GM20431 (cell line): ENCODE measurements around the gene ADAMTS14.

Experiments used
- in situ Hi-C: fragments of 300-500 bp; cut with MseI, MboI; formaldehyde crosslinking; loops from one replicate; pipeline ENCODE4 v1.15.0; 2020; ENCODE audit warnings: low sequenced_read_pairs; ENCODE audit not compliant: unreplicated experiment

Gene ADAMTS14

DNA sequence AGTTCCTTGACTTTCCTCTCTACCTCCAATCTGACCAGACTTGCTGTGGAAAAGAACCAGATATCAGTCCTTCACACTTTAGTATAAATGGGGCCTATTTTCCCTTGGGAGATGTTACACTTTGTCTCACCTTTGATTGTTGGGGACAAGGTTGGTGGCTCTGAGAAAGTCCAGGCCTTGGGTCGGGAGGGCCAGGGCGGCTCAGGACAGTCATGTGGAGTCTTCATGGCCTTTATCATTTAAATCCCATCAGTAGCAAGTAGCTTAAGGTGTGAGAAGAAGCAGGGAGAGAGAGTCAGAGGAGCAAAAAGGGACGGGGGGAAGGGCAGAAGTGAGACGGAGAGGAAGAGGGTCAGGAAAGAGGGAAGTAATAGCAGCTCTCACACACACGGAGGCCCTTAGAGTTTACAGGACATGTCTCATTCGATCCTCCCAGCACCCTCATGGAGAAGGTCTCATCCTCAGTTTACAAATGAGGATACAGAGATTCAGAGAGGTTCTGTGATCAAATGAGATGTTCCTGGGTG, 72.4 kb downstream of the ADAMTS14 start:
- in situ Hi-C loops: no loop called here

DNA sequence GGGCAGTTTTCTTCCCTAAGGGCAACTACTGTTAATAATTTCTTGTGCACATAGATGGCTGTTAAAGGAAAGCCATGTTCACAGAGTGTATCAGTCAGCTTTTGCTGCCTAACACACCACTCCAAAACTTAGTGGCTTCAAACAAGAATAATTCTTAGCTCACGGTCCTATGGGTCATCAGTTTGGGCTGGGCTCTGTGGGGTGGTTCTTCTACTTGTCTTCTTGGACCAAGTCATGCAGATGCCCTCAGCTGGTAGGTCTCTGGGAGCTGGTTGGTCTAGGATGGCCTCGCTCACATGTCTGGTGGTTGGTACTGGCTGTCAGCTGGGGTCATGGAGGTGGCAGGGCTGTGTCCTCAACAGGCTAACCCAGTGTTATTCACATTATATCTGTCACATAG, 73.2 kb downstream of the ADAMTS14 start:
- in situ Hi-C loops: no loop called here

DNA sequence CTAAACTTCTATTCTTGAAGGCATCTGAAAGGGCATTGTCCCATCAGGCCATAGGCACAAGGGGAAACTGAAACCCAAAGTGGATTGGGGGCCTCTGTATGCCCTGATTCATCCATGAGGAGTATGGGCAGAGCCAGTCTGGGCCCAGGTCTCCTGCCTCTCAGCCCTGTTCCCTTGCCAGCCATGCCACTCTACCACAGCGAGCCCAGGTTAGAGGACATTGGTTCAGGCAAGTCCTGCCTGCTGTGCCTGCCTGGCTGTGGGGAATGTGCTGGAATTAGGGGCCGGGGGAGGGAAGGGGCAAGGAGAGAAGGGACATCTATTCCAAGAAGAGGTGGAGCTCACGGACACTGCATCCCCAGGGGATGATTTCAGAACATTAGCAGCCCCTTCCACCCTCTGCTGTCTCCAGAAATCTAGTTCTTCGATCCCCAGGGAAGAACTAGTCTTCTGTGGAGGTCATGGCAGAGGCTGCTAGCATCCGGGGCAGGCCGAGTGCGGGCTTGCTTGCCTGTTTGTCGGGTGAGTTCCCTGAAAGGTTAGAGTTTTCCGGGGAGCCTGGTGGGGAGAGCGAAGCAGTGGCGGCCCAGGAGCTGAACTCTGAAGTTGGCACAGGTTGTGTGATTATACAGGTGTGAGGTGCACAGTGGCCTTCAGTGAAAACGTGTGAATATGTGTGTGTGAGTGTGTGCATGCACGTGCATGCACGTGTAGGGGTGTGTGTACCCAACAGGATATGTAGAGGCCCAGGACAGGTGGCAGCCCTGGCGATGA, 75.1 kb downstream of the ADAMTS14 start:
- in situ Hi-C loops: no loop called here

DNA sequence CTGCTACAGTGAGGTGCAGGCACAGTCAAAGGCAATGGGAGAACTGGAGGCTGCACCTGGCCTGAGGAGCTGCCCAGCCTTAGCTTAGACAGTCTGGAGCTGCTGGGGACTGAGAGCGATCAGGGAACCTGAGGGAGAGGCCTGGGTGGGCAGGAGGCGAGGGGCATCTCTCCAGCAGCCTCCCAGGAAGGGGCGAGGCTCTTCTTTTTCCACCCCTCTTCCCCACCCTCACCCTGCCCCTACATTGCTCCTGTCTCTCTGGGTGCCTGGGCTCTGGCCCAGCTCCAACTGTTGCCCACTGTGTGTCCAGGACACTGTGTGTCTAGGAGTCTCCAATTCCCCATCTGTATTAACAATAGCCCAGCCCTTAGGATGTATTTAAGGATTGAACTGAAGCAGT, 76.0 kb downstream of the ADAMTS14 start:
- in situ Hi-C loops: no loop called here

DNA sequence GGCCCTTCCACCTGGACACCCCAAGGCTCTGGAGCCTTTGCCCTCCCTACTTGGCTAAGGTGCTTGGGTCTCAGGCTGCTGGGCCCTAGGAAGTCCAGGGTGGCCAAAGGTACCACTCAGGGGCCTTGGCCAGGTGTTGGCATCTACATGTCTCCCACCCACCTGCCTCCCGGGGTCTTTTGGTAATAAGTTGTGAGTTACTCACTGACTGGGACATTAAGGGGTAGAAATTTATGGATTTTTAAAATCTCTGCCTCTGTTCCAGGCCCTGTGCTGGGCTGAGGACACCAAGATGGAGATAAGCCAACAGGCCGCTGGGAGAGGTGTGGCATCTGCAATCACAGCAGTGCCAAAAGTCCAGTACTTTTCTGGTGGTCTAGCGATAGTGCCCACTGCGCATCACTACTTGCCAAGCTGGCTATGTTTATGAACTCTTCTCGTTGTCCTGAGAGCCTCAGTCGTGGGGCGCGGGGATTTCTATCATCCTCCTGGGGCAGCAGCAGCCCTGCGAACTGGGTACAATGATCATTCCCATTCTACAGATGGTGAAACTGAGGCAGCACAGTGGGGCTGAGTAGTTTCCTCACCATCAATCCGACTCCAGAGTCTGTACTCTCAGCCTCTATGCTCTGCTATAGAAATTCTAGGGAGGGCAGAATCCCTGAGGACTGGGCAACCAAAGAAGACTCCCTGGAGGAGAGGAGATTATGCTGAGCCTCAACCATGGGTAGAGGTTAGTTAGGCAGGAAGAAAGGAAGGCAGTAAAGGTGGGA, 76.7 kb downstream of the ADAMTS14 start:
- in situ Hi-C loops: no loop called here

DNA sequence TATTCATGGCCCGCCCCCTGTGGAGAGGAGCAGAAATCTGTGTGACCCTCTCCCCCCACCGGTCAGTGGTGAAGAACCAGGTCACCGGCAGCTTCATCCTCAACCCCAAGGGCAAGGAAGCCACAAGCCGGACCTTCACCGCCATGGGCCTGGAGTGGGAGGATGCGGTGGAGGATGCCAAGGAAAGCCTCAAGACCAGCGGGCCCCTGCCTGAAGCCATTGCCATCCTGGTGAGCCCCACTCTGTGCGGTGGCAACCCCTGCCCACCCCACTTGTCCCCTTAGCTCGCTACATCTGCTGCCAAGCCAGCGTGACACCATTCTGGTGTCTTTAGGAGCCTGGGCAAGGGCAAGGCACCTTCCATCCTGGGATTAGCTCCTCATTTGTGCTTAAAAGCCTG, 77.5 kb downstream of the ADAMTS14 start:
- in situ Hi-C loops: loop anchor here (10.0 kb wide), 1 partner anchor 285 kb away; no protein-coding TSS in a partner anchor

DNA sequence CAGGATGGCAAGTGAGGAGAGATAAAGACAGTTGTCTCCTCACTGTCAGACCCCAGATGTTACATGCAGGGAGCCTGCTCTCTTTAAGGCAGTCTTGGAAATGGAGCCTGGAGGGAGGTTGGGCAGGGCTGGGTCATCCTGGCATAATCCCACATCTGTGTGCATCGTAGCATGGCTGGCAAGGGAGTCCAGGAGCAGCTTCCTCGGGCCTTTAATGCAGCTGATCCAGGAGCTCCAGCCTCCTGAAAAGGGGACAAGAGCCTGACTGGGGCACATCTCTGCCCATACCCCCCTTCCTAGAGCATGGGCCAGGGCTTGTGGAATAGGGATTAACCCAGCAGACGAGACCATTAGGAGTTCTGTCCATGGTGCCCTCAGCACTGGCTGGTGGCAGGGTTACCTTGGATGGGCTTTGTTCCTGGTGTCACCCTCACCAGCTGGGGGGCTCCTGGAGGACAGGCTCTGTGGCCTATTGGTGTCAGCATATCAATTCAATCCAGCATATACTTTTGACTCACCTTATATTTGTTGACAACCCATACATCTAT, 77.9 kb downstream of the ADAMTS14 start:
- in situ Hi-C loops: loop anchor here (10.0 kb wide), 1 partner anchor 285 kb away; no protein-coding TSS in a partner anchor

DNA sequence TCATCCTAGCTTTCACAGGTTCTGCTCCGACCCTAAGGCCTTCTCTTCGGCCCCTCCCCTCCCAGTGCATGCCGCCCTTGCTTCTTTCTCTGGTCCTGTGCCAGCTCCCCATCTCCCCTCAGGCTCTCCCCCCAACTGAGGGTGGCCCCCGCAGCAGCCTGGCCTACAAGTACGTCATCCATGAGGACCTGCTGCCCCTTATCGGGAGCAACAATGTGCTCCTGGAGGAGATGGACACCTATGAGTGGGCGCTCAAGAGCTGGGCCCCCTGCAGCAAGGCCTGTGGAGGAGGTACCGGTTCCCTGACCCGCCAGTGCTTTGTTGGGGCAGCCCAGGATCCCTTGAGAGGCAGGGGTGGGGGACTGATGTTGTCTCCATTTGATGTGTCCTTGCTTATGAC, 79.0 kb downstream of the ADAMTS14 start:
- in situ Hi-C loops: loop anchor here (10.0 kb wide), 1 partner anchor 287 kb away; no protein-coding TSS in a partner anchor

DNA sequence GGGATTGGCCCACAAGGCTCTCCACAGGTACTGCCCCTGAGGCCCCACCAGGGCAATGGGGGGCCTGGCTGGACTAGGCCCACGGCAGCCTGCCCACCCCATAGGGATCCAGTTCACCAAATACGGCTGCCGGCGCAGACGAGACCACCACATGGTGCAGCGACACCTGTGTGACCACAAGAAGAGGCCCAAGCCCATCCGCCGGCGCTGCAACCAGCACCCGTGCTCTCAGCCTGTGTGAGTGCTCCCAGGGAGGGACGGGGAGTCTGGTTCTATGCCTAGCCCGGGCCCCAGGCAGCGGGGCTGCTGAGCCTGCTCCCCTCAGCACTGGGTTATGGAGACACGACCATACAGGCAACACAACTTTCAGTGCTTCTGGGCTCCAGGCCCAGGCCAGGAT, 79.7 kb downstream of the ADAMTS14 start:
- in situ Hi-C loops: loop anchor here (10.0 kb wide), 1 partner anchor 287 kb away; no protein-coding TSS in a partner anchor

DNA sequence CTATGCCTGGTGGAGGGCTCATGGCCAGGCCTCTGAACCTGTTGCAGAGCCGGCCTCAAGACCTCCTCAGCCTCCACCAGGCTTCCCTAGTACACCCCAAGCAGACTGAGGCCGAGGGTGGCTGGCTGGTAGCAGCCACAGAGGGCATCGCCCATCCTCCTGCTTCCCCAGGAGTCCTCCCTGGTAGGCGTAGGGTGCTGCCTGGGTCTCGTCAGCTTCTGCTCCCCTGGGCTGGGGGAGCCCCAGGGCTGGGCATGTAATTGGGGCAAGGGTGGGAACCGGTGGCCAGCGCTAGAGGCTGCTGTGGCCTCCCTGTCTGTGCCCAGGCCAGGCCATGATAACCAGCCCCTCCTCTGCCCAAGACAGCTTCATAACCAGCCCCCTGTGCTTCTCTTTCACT, 80.3 kb downstream of the ADAMTS14 start:
- in situ Hi-C loops: loop anchor here (10.0 kb wide), 1 partner anchor 288 kb away; no protein-coding TSS in a partner anchor

DNA sequence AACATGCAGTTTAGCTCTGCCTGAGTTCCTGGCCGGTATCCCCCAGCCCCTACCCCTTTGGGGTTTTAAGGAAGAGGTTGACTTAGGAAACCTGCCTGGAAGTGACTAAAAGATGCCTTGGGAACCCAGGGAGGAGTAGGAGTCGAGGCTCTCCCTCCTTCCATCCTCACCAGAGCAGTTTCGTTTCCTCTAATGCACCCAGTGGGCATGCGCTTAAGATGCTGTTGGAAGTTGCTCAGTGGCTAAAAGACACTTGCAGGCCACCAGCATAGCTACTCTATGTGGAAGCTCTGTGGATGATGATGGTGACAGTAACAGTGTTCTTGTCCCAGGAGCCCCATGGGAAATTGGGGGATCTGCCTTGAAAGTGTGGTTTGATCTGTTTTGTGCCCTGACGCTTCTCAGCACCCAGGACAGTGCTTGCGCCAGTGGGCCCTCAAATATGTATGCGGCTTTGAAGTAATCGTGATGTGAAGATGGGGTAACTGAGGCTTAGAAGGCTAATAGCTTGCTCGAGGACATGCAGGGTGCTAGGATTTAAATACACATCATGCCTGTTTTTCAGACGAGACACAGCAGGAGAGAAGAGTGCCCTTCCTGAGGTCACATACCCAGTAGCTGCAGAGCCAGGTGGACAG, 80.8 kb downstream of the ADAMTS14 start:
- in situ Hi-C loops: loop anchor here (10.0 kb wide), 1 partner anchor 288 kb away; no protein-coding TSS in a partner anchor

DNA sequence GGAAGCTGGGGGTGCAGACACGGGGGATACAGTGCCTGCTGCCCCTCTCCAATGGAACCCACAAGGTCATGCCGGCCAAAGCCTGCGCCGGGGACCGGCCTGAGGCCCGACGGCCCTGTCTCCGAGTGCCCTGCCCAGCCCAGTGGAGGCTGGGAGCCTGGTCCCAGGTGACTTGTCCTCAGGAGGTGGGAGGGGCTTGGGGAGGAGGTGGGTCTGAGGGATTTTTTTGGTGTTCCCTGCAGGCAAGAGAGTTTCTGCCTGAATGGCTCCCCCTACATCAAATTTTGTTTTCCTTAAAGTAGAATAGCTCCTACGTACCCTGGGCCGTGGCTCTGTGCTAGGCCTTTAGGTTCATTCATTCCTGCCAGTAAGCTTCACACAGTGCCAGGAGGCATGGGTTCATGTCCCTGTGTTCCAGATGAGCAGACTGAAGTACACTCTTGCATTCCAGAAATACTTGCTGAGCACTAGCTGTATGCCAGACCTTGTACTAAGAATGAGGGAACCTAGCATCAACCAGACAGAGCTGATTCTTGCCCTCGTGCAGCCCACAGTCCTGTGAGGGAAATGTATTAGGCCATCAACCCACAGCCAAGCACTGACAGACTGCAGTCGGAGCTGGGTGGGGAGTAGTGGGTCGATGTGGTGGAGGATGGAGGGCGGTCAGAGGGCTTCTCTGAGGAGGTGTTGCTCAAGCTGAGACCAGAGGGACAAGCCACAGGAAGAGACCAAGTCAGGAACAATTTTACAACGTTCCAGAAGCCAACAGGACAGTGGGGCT, 81.7 kb downstream of the ADAMTS14 start:
- in situ Hi-C loops: loop anchor here (10.0 kb wide), 1 partner anchor 289 kb away; no protein-coding TSS in a partner anchor

DNA sequence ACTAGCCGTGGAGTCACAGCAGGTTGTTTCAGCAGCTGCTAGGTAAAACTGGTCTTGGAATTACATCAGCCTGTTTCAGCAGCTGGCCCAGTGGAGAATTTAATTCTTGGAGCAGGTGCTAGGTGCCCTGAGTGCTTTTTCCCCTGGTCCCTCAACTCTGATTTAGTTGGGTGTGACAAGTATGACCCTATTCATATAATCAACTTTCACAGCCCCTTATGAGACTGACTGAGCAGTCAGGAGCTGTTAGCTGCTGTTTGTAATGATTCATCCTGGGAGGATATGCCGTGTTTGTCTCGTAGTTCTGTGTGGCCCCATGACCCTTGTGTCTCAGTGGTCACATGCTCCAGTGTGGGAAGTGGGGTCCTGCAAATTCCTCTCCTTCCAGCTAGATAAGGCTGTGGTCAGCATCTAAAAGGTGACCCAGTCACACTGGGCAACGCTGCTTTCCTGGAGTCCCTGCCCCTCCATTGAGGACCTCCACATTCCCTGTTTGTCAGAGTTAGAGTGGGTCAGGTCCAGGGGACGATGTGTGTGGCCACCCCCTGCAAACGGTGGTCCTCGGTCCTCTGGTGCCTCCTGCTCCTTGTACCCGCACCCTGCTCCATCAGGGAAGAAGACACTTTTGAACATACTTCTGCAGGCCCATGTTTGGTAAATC, 84.5 kb downstream of the ADAMTS14 start:
- in situ Hi-C loops: loop anchor here (10.0 kb wide), 1 partner anchor 292 kb away; no protein-coding TSS in a partner anchor

DNA sequence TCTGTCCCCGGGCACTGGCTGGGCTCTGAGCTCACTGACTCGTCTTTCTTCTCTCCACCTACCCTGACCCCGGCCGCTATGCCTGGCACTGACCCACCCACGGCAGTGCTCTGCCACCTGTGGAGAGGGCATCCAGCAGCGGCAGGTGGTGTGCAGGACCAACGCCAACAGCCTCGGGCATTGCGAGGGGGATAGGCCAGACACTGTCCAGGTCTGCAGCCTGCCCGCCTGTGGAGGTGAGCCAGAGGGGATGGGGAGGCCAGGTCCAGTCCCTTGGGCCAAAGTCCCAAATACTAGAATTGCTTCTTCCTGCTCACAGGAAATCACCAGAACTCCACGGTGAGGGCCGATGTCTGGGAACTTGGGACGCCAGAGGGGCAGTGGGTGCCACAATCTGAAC, 85.5 kb downstream of the ADAMTS14 start:
- in situ Hi-C loops: loop anchor here (10.0 kb wide), 1 partner anchor 293 kb away; no protein-coding TSS in a partner anchor

DNA sequence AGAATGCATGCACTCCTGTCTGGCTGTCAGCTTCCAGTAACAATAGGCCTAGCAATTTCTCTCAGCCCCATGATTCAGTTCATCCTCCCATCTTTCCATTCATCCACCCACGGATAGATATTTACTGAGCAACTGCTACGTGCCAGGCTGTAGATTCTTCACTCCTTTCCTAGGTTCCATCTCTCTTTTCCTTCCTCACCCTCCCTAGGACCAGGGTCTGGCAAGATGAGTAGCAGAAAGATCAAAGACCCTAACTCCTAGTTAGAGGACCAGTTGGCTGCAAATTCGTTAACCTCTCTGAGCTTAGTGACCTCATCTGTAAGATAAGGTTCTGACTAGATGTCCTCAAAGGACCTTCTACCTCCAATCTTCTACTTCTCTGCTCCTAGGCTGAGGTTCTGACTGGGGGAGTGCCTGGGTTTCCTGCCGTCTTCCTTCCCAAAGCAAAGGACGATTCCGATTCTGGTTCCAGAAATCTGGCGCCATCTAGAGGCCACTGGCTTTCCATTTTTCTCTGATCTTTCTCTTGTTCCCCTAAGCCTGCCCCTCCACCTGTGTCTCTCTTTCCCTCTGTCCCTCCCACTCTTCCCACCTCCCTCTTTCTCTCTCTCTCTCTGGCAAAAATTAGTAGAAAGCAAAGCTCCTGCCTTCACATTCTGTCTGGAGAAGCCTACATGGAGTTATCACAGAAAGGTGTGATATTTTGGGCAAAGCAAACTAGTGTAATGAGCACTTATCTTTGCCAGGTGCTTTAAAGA, 86.6 kb downstream of the ADAMTS14 start:
- in situ Hi-C loops: loop anchor here (10.0 kb wide), 1 partner anchor 294 kb away; no protein-coding TSS in a partner anchor

DNA sequence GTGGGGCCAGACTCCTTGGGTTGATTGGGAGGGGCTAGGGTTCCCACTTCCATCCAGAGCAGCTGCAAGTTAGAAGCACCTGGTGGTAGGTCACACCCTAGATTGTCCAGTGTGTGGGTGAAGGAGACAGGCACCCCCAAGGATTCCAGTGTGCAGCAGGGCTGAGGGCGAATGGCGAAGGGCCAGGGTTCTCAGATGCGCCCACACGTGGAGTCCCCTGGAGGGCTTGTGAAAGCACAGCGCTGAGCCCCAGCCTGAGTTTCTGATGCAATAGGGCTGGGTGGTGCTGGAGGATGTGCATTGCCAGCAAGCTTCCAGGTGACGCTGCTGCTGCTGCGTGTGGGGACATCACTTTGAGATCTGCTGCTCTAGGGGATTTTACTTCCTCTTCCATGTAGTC, 87.5 kb downstream of the ADAMTS14 start:
- in situ Hi-C loops: loop anchor here (5.0 to 10.0 kb wide), 2 partner anchors 212 to 295 kb away; no protein-coding TSS in a partner anchor

DNA sequence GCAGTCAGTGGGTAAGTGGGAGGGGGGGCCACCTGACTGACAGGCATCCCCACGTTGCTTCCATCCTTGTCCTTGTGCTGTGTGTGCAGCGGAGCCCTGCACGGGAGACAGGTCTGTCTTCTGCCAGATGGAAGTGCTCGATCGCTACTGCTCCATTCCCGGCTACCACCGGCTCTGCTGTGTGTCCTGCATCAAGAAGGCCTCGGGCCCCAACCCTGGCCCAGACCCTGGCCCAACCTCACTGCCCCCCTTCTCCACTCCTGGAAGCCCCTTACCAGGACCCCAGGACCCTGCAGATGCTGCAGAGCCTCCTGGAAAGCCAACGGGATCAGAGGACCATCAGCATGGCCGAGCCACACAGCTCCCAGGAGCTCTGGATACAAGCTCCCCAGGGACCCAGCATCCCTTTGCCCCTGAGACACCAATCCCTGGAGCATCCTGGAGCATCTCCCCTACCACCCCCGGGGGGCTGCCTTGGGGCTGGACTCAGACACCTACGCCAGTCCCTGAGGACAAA, 88.0 kb downstream of the ADAMTS14 start:
- in situ Hi-C loops: loop anchor here (5.0 kb wide), 1 partner anchor 213 kb away; no protein-coding TSS in a partner anchor
